ENCODE data around the gene ROR2. TPM values are rescaled to one million over a fixed set of nuclear protein-coding genes. Genes with fewer than 3 reads are reported as not detected.

ROR2 gene
- total RNA-seq, 1 experiment from 2014 or later: 0.84 TPM

GRCh38 chr9:91899594-91899993 is 50.4 kb downstream of the ROR2 start:
- POLR2A ChIA-PET: no interaction called here
- no peak for TF ChIP-seq CTCF (IDR thresholded peaks at IDR 0.05; ENCODE audit: unreplicated experiment)
- intact Hi-C loops (cut with micrococcal nuclease): no loop called here
- Mint-ChIP-seq H3K4me1 (ENCODE audit: insufficient read depth, unreplicated experiment) (no peaks in the 10 kb centered on the region), H3K9me3 (ENCODE audit: unreplicated experiment) (no peaks in the 10 kb centered on the region), H3K27ac (ENCODE audit: low read depth, unreplicated experiment) (no peak overlapping the region), H3K36me3 (ENCODE audit: insufficient read depth, unreplicated experiment) (no peaks in the 10 kb centered on the region), H3K27me3 (ENCODE audit: insufficient read depth, unreplicated experiment) (peaks cover 2% of the 10 kb centered on the region), H3K4me3 (ENCODE audit: unreplicated experiment) (no peak overlapping the region)
- no TSS peak for BruUV-seq (replicated peaks)
- no peak for DNase-seq (ENCODE audit: unreplicated experiment)
- CTCF ChIA-PET: interaction anchor here (0.8 to 1.2 kb wide), 2 partner anchors 9 to 141 kb away, joined by 3 read pairs; no protein-coding TSS in a partner anchor

- POLR2A ChIA-PET: no interaction called here
- no peak for DNase-seq (ENCODE audit: unreplicated experiment)
- H3K9me3 Mint-ChIP-seq (ENCODE audit: unreplicated experiment): no peaks in the 10 kb centered on the region
- peaks cover 6% of the 10 kb centered on the region for H3K27me3 Mint-ChIP-seq (ENCODE audit: insufficient read depth, unreplicated experiment)
- intact Hi-C loops (cut with micrococcal nuclease): no loop called here
- no peaks in the 10 kb centered on the region for H3K4me1 Mint-ChIP-seq (ENCODE audit: insufficient read depth, unreplicated experiment)
- no peak for TF ChIP-seq CTCF (IDR thresholded peaks at IDR 0.05; ENCODE audit: unreplicated experiment)
- no peak overlapping the region for H3K27ac Mint-ChIP-seq (ENCODE audit: low read depth, unreplicated experiment)
- no peaks in the 10 kb centered on the region for H3K36me3 Mint-ChIP-seq (ENCODE audit: insufficient read depth, unreplicated experiment)
- BruUV-seq (replicated peaks): no TSS peak
- CTCF ChIA-PET: interaction anchor here (0.8 to 1.2 kb wide), 2 partner anchors 9 to 140 kb away, joined by 3 read pairs; no protein-coding TSS in a partner anchor
- no peak overlapping the region for H3K4me3 Mint-ChIP-seq (ENCODE audit: unreplicated experiment)
Observed at GRCh38 chr9:91899219-91899563, 50.8 kb downstream of the ROR2 start.

- no peaks in the 10 kb centered on the region for H3K9me3 Mint-ChIP-seq (ENCODE audit: unreplicated experiment)
- ChIA-PET CTCF (interaction anchor here (0.8 to 1.2 kb wide), 2 partner anchors 8 to 140 kb away, joined by 3 read pairs; no protein-coding TSS in a partner anchor), POLR2A (no interaction called here)
- intact Hi-C loops (cut with micrococcal nuclease): no loop called here
- H3K27me3 Mint-ChIP-seq (ENCODE audit: insufficient read depth, unreplicated experiment): peaks cover 12% of the 10 kb centered on the region
- H3K4me1 Mint-ChIP-seq (ENCODE audit: insufficient read depth, unreplicated experiment): no peaks in the 10 kb centered on the region
- BruUV-seq (replicated peaks): no TSS peak
- H3K27ac Mint-ChIP-seq (ENCODE audit: low read depth, unreplicated experiment): no peak overlapping the region
- DNase-seq (ENCODE audit: unreplicated experiment): peak; percentile 3
- no peak overlapping the region for H3K4me3 Mint-ChIP-seq (ENCODE audit: unreplicated experiment)
- no peak for TF ChIP-seq CTCF (IDR thresholded peaks at IDR 0.05; ENCODE audit: unreplicated experiment)
- no peaks in the 10 kb centered on the region for H3K36me3 Mint-ChIP-seq (ENCODE audit: insufficient read depth, unreplicated experiment)
Observed at GRCh38 chr9:91898451-91899218, 51.4 kb downstream of the ROR2 start.

GRCh38 chr9:91897201-91897600 is 52.8 kb downstream of the ROR2 start:
- Mint-ChIP-seq H3K27ac (ENCODE audit: low read depth, unreplicated experiment) (no peak overlapping the region), H3K4me1 (ENCODE audit: insufficient read depth, unreplicated experiment) (no peaks in the 10 kb centered on the region), H3K4me3 (ENCODE audit: unreplicated experiment) (no peak overlapping the region), H3K9me3 (ENCODE audit: unreplicated experiment) (no peaks in the 10 kb centered on the region), H3K36me3 (ENCODE audit: insufficient read depth, unreplicated experiment) (no peaks in the 10 kb centered on the region), H3K27me3 (ENCODE audit: insufficient read depth, unreplicated experiment) (peaks cover 18% of the 10 kb centered on the region)
- no peak for TF ChIP-seq CTCF (IDR thresholded peaks at IDR 0.05; ENCODE audit: unreplicated experiment)
- intact Hi-C loops (cut with micrococcal nuclease): no loop called here
- POLR2A ChIA-PET: no interaction called here
- no TSS peak for BruUV-seq (replicated peaks)
- DNase-seq (ENCODE audit: unreplicated experiment): no peak
- CTCF ChIA-PET: no interaction called here
